HEK293 (cell line): ENCODE measurements around the gene SPRR3.

Source experiments
- CTCF ChIA-PET: fragments of 350-600 bp; formaldehyde crosslinking; extraction: SDS; loops from one replicate; lab custom pipeline; 2021; ENCODE audit warnings: antibody characterized with exemption; lab: Yijun Ruan, JAX
- POLR2A ChIA-PET: fragments of 300-600 bp; formaldehyde crosslinking; extraction: SDS; loops from one replicate; lab custom pipeline; 2020; ENCODE audit warnings: antibody characterized with exemption, inconsistent platforms; lab: Yijun Ruan, JAX
- H3K27ac ChIP-seq: fragments of 200-500 bp; sonication (Bioruptor generic); 2 replicates; pipeline ENCODE4 v1.5.1; 2014; ENCODE audit warnings: low read depth, low read length, control low read depth, inconsistent platforms; ENCODE audit errors: extremely low read depth
- H3K36me3 ChIP-seq, 2 experiments: fragments of 200-500 bp in 1 of 2; sonication (Bioruptor generic) in 1 of 2; 1 replicate in 1 of 2; 2 replicates in 1 of 2; pipeline ENCODE4 v1.5.1; 2014 to 2017; ENCODE audit warnings: inconsistent platforms in 2 of 2, low read length in 2 of 2; ENCODE audit not compliant: control insufficient read depth in 2 of 2, insufficient read depth in 1 of 2
- H3K4me1 ChIP-seq: fragments of 200-500 bp; sonication (Bioruptor generic); 2 replicates; pipeline ENCODE4 v1.5.1; 2014; ENCODE audit warnings: mild to moderate bottlenecking, low read length, inconsistent platforms; ENCODE audit not compliant: control insufficient read depth, insufficient read depth
- H3K4me3 ChIP-seq: 2 replicates; pipeline ENCODE4 v1.5.1; 2011; ENCODE audit warnings: low read depth, mild to moderate bottlenecking, control low read depth, low read length, moderate library complexity
- H3K9me3 ChIP-seq: fragments of 200-500 bp; sonication (Bioruptor generic); 2 replicates; pipeline ENCODE4 v1.5.1; 2014; ENCODE audit warnings: low read depth, low read length, inconsistent platforms; ENCODE audit not compliant: control insufficient read depth, insufficient read depth
- HOXA7 ChIP-seq: sonication (generic); formaldehyde crosslinking; IDR thresholded peaks from 2 replicates; pipeline ENCODE4 v1.8.1; 2022; ENCODE audit warnings: missing genetic modification reagents, borderline replicate concordance
- KLF8 ChIP-seq: fragments of 450-650 bp; formaldehyde crosslinking; IDR thresholded peaks from 2 replicates; pipeline ENCODE4 v1.5.1; 2016; ENCODE audit warnings: missing biosample characterization, missing genetic modification characterization
- OVOL3 ChIP-seq: fragments of 450-650 bp; formaldehyde crosslinking; IDR thresholded peaks from 2 replicates; pipeline ENCODE4 v1.5.1; 2016; ENCODE audit warnings: missing biosample characterization, missing genetic modification characterization
- PRDM4 ChIP-seq: fragments of 450-650 bp; formaldehyde crosslinking; IDR thresholded peaks from 2 replicates; pipeline ENCODE4 v1.5.1; 2017; ENCODE audit warnings: missing biosample characterization, missing genetic modification characterization
- SALL2 ChIP-seq: fragments of 450-650 bp; formaldehyde crosslinking; IDR thresholded peaks from 2 replicates; pipeline ENCODE4 v1.5.0; 2017; ENCODE audit warnings: missing biosample characterization, mild to moderate bottlenecking, missing genetic modification characterization, borderline replicate concordance
- SETDB1 ChIP-seq: IDR thresholded peaks from one replicate; pipeline ENCODE4 v1.6.1; 2017; ENCODE audit warnings: mild to moderate bottlenecking, low read length, moderate library complexity, mixed read lengths; ENCODE audit not compliant: insufficient read length
- SP2 ChIP-seq: fragments of 450-650 bp; formaldehyde crosslinking; IDR thresholded peaks from 2 replicates; pipeline ENCODE4 v1.5.1; 2016; ENCODE audit warnings: missing biosample characterization, missing genetic modification characterization
- TCF7L2 ChIP-seq: IDR thresholded peaks from 2 replicates; pipeline ENCODE4 v1.6.1; 2011; ENCODE audit warnings: low read depth, mild to moderate bottlenecking, inconsistent platforms, low read length, moderate library complexity, borderline replicate concordance
- ZNF121 ChIP-seq: fragments of 450-650 bp; formaldehyde crosslinking; IDR thresholded peaks from 2 replicates; pipeline ENCODE4 v1.5.1; 2016; ENCODE audit warnings: missing biosample characterization, missing genetic modification characterization
- ZNF148 ChIP-seq: fragments of 450-650 bp; formaldehyde crosslinking; IDR thresholded peaks from 2 replicates; pipeline ENCODE4 v1.5.0; 2017; ENCODE audit warnings: missing biosample characterization, missing genetic modification characterization, borderline replicate concordance
- ZNF169 ChIP-seq: fragments of 450-650 bp; formaldehyde crosslinking; IDR thresholded peaks from 2 replicates; pipeline ENCODE4 v1.5.1; 2016; ENCODE audit warnings: missing biosample characterization, missing genetic modification characterization
- ZNF2 ChIP-seq: fragments of 450-650 bp; formaldehyde crosslinking; IDR thresholded peaks from 2 replicates; pipeline ENCODE4 v1.5.1; 2016; ENCODE audit warnings: missing biosample characterization, missing genetic modification characterization
- ZNF202 ChIP-seq: fragments of 450-650 bp; formaldehyde crosslinking; IDR thresholded peaks from 2 replicates; pipeline ENCODE4 v1.5.1; 2016; ENCODE audit warnings: missing biosample characterization, missing genetic modification characterization, borderline replicate concordance
- ZNF211 ChIP-seq: fragments of 450-650 bp; formaldehyde crosslinking; IDR thresholded peaks from 2 replicates; pipeline ENCODE4 v1.5.1; 2016; ENCODE audit warnings: low read depth, missing biosample characterization, missing genetic modification characterization
- ZNF23 ChIP-seq: fragments of 450-650 bp; formaldehyde crosslinking; IDR thresholded peaks from 2 replicates; pipeline ENCODE4 v1.5.1; 2016; ENCODE audit warnings: missing biosample characterization, missing genetic modification characterization, borderline replicate concordance
- ZNF37A ChIP-seq: fragments of 450-650 bp; IDR thresholded peaks from 2 replicates; pipeline ENCODE4 v1.5.1; 2018; ENCODE audit warnings: missing biosample characterization, missing genetic modification characterization
- ZNF398 ChIP-seq: fragments of 450-650 bp; formaldehyde crosslinking; IDR thresholded peaks from 2 replicates; pipeline ENCODE4 v1.5.1; 2017; ENCODE audit warnings: missing biosample characterization, missing genetic modification characterization
- ZNF549 ChIP-seq: fragments of 450-650 bp; IDR thresholded peaks from 2 replicates; pipeline ENCODE4 v1.5.1; 2018; ENCODE audit warnings: missing biosample characterization, missing genetic modification characterization, mild to moderate bottlenecking, inconsistent platforms, moderate library complexity
- ZNF555 ChIP-seq: fragments of 450-650 bp; formaldehyde crosslinking; conservative IDR thresholded peaks from 2 replicates; pipeline ENCODE4 v1.5.1; 2017; ENCODE audit warnings: missing biosample characterization, mild to moderate bottlenecking, missing genetic modification characterization, inconsistent platforms
- ZNF585B ChIP-seq: fragments of 450-650 bp; formaldehyde crosslinking; IDR thresholded peaks from 2 replicates; pipeline ENCODE4 v1.5.1; 2016; ENCODE audit warnings: missing biosample characterization, missing genetic modification characterization
- ZNF624 ChIP-seq: fragments of 450-650 bp; formaldehyde crosslinking; IDR thresholded peaks from 2 replicates; pipeline ENCODE4 v1.5.1; 2017; ENCODE audit warnings: missing biosample characterization, missing genetic modification characterization
- ZNF692 ChIP-seq: fragments of 450-650 bp; formaldehyde crosslinking; IDR thresholded peaks from 2 replicates; pipeline ENCODE4 v1.5.1; 2016; ENCODE audit warnings: missing biosample characterization, missing genetic modification characterization
- ZNF768 ChIP-seq: fragments of 450-650 bp; formaldehyde crosslinking; IDR thresholded peaks from 2 replicates; pipeline ENCODE4 v1.5.1; 2018; ENCODE audit warnings: missing biosample characterization, mild to moderate bottlenecking, missing genetic modification characterization
- ZSCAN30 ChIP-seq: fragments of 450-650 bp; IDR thresholded peaks from 2 replicates; pipeline ENCODE4 v1.5.1; 2018; ENCODE audit warnings: missing biosample characterization, mild to moderate bottlenecking, missing genetic modification characterization, moderate library complexity

The SPRR3 gene

GRCh38 chr1:152957561-152957960 is 44.0 kb upstream of the SPRR3 start:
- no peak overlapping the region for H3K27ac ChIP-seq

GRCh38 chr1:152959273-152959672 is 42.3 kb upstream of the SPRR3 start:
- Histone ChIP-seq H3K9me3 (no peaks in the 10 kb centered on the region), H3K4me1 (no peaks in the 10 kb centered on the region), H3K27ac (no peak overlapping the region), H3K4me3 (no peak overlapping the region), H3K36me3 (no peaks in the 10 kb centered on the region)
- TF ChIP-seq KLF8: no peak
- TF ChIP-seq ZNF624 (tag by site-specific recombination): no peak
- ChIA-PET POLR2A (no interaction called here), CTCF (no interaction called here)

More at GRCh38 chr1:152957561-152957960, 44.0 kb upstream of the SPRR3 start:
- H3K4me1 ChIP-seq: no peaks in the 10 kb centered on the region
- TF ChIP-seq ZNF549 (tag by site-specific recombination): no peak
- no peak for TF ChIP-seq ZNF202 (tag by site-specific recombination)
- TF ChIP-seq ZNF2 (tag by site-specific recombination): no peak
- TF ChIP-seq ZNF768 (tag by site-specific recombination): no peak
- no peak for TF ChIP-seq ZNF148
- no peak for TF ChIP-seq ZSCAN30
- TF ChIP-seq SETDB1: no peak
- CTCF ChIA-PET: interaction anchor here (0.9 kb wide), 1 partner anchor 86 kb away, joined by 3 read pairs; no protein-coding TSS in a partner anchor
- H3K9me3 ChIP-seq: no peaks in the 10 kb centered on the region
- POLR2A ChIA-PET: no interaction called here
- no peaks in the 10 kb centered on the region for H3K36me3 ChIP-seq
- no peak overlapping the region for H3K4me3 ChIP-seq

- Histone ChIP-seq H3K9me3 (no peaks in the 10 kb centered on the region), H3K4me1 (no peaks in the 10 kb centered on the region), H3K36me3 (no peaks in the 10 kb centered on the region), H3K27ac (no peak overlapping the region), H3K4me3 (no peak overlapping the region)
- ChIA-PET POLR2A (no interaction called here), CTCF (interaction anchor here (0.9 kb wide), 1 partner anchor 233 kb away, joined by 4 read pairs; no protein-coding TSS in a partner anchor)
- TF ChIP-seq ZNF692 (tag by site-specific recombination) (no peak), ZNF169 (no peak), ZNF37A (tag by site-specific recombination) (no peak), ZNF398 (tag by site-specific recombination) (no peak), TCF7L2 (no peak), ZNF121 (tag by site-specific recombination) (no peak), ZNF768 (tag by site-specific recombination) (no peak), SP2 (tag by site-specific recombination) (no peak), ZNF23 (tag by site-specific recombination) (no peak), ZNF211 (tag by site-specific recombination) (no peak), OVOL3 (tag by site-specific recombination) (no peak), HOXA7 (CRISPR knock-in tag) (no peak), ZNF585B (tag by site-specific recombination) (no peak), PRDM4 (tag by site-specific recombination) (no peak), SALL2 (tag by site-specific recombination) (no peak), ZNF555 (no peak)
Observed at GRCh38 chr1:152959801-152960451, 41.6 kb upstream of the SPRR3 start.
